Renal cortex interstitium (tissue), 11 donors: ENCODE data around the gene C1QTNF8. TPM values are rescaled to one million over a fixed set of nuclear protein-coding genes. Genes with fewer than 3 reads are reported as not detected.

Experiments
- DNase-seq, 11 donors: peaks; one replicate each; pipeline ENCODE4 v3.0.0-alpha.2; 2013; ENCODE audit warnings: low read depth in 9 of 11, low spot score in 4 of 11; ENCODE audit errors: extremely low read depth in 1 of 11
- polyA plus RNA-seq, 3 donors: library from polyadenylated mRNA; unstranded; fragments of 120-200 nt; gene quantifications; one replicate each; pipeline ENCODE4 v1.2.1, GENCODE V29; 2013; ENCODE audit not compliant: insufficient read length in 3 of 3

C1QTNF8 gene
- polyA plus RNA-seq, 3 donors, result not detected

GRCh38 chr16:1082952-1083675, 12.9 kb downstream of the C1QTNF8 start:
- peak in 3 of 11 donors; percentile 49 to 66 (median 59) for DNase-seq

DNA sequence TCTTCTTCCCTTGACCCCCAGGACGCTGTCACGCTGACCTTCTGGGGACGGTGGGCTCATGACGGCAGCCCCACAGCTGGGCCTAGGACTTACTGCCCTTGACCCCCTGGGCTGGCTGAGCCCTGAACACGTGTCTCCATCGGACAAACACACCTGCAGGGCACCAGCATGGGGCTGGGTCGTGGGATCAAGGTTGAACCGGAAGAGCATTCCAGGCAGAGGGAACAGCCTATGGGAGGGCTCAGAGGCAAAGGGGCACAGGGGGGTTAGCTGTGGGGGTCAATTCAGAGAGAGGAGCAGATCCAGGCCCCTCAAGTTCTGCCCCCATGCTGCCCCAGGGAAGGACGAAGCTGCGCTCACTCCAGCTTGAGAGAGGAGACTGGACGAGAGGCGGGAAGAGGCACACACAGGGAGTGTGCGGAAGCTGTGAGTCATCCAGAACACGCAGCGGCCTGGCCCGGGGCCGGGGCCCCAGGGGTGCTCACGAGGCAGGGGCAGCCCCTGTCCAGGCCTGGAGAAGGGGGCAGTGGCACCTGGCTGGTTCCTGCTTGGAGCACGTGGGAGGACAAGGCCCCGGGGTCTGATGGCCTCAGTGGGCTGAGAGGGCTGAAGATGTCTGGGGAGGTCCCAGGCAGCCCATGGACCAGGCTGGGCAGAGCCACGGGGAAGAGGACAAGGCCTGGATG, 13.6 kb downstream of the C1QTNF8 start:
- no peak for DNase-seq

GRCh38 chr16:1081734-1082265, 14.2 kb downstream of the C1QTNF8 start:
- no peak for DNase-seq

- DNase-seq, result no peak
Measured at GRCh38 chr16:1080801-1081733, 15.0 kb downstream of the C1QTNF8 start.

- no peak for DNase-seq
Measured at GRCh38 chr16:1079786-1080525, 16.1 kb downstream of the C1QTNF8 start.

GRCh38 chr16:1079341-1079740, 16.7 kb downstream of the C1QTNF8 start:
- DNase-seq, result no peak

DNA sequence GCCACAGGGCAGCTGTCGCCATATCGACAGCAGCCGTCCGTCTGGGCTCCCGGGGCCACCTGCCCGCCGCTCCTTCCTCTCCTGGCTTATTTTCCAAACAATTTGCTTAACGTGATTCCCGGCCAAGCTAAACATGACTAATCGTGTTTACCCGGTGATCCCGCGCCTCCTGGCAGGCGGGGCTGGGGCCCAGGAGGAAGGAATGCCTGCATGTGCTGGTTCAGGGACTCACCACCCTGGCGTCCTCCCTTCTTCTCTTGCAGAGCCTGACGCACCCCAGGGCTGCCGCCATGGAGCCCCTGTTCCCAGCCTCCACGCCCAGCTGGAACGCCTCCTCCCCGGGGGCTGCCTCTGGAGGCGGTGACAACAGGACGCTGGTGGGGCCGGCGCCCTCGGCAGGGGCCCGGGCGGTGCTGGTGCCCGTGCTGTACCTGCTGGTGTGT, 17.4 kb downstream of the C1QTNF8 start:
- peak in 1 of 11 donors; percentile 45 for DNase-seq

DNA sequence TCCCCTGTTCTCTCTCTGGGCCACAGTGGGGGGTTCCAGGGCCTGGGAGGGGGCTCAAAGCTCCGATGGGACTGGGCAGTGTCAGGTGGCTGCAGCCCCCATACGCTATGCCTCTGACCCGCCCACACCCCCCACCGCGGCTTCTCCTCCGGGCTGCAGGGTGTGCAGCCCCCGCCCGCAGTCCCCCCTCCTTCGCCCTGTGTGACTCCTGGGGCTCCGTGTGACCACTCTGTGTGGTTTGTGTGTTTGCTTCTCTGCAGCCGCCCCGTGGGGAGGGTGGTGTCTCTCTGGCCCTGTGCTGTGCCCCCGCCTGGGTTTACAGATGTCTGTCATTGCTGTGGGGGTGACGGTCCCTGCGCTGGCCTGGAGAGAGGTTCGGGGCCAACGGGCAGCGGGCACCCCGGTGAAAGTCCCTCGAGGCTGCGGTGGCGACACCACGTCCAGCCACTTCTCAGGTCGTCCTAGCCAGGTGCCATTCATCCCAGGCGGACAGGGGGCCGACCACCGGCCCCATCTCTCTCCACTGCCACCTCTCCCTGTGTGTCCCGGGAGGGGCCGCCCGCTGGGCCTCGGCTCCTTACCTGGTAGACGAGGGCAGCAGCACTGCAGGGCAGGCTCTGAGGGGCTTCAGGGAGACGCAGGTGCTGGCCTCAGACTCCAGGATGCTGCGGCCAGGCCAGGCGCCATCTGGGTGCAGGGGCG, 18.0 kb downstream of the C1QTNF8 start:
- DNase-seq, result no peak

DNA sequence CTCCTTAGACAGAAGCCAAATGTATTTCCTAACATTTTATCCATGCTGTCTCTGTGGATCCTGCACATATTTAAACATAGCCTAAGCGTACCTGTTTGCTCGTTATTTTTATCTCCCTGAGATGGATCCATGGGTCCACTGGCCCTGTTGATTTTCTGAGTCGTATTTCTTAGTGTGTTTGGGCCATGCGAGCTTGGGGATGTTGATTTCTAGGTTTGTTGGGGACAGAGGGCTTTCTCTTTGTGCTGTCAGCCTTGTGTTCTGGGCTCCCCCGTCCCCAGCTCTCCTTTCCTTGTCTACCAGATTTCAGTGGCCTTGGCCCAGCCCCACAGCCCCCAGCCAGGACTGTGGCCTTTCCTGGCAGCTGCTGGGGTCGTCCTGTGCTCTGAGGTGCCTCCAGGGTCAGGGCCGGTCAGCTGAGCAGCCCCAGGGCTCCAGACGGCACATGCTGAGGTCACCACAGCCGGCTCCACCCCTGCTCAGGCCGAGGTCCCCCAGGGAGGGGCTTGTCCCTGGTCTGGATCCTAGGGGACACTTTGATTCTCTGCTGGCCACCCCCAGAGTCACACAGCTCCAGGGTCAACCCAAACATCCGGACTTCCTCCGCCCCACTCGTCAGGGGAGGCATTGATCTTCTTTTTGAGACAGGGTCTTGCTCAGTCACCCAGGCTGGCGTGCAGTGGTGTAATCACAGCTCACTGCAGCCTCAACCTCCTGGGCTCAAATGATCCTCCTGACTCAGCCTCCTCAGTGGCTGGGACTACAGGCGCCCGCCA, 19.1 kb downstream of the C1QTNF8 start:
- no peak for DNase-seq

- no peak for DNase-seq
Measured at GRCh38 chr16:1075546-1075945, 20.5 kb downstream of the C1QTNF8 start.

DNA sequence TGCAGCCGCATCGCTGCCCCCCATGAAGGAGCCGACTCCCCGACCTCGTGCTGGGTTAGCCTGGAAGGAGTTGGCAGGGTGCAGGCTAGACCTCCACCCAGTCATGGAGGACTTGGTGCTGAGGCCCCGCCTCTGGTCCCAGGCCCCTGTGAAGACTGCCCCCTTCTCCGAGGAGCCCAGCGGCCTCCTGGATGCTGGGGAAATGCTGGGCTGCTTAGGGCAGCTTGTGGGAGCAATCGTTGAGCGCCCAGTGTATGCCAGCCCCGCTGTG, 21.7 kb downstream of the C1QTNF8 start:
- no peak for DNase-seq

- no peak for DNase-seq
Measured at GRCh38 chr16:1073566-1074378, 22.3 kb downstream of the C1QTNF8 start.

- DNase-seq, result no peak
Measured at GRCh38 chr16:1073262-1073558, 22.8 kb downstream of the C1QTNF8 start.

DNA sequence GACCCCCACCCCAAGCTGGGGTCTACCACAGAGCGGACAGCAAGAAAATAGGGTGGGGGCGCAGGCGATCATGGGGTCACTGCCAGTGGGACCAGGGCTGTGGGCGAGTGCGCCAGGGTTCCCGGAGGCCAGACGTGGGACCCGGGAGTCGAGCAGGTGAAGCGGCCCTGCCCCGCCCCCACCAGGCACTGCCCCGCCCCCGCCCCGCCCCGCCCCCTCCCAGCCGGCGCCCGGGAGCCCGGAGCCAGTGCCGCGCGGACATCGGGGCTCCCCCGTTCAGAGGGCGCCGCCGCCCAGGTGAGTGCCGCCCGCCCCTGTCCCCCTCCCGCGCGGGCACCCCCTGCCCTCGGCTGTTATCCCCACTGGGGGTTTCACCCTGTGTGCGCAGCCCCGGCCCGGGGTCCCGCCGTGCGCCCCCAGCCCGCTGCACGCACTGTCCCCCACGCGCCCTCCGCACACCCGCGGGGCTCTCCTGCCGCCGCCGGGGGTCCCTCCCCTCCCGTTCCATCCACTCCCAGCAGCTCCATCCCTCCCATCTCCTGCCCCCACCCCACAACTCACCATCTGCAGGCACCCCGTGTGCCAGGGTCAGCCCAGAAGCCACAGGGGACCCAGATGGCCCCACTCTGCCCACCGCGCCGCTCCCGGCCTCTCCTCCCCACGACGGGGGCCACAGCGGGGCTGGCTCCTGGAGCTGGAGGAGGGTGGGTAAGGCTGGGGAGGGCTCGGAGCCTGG, 23.4 kb downstream of the C1QTNF8 start, which contains the start of gene SSTR5:
Gene SSTR5, plus strand, starts transcription at position 222 of the 736 bp plus-strand sequence. CDS start 6,122 bp downstream, outside the sequence.
- no peak for DNase-seq

GRCh38 chr16:1071561-1072225, 24.4 kb downstream of the C1QTNF8 start:
- DNase-seq, result no peak
